ENCODE results near the gene VWA8. TPM values are rescaled to one million over a fixed set of nuclear protein-coding genes. Genes with fewer than 3 reads are reported as not detected.

VWA8 gene
- polyA plus RNA-seq, 1 donor (not counting 4 experiments of a cell fraction or from before 2014, with no cell fraction given): 17.8 TPM

DNA sequence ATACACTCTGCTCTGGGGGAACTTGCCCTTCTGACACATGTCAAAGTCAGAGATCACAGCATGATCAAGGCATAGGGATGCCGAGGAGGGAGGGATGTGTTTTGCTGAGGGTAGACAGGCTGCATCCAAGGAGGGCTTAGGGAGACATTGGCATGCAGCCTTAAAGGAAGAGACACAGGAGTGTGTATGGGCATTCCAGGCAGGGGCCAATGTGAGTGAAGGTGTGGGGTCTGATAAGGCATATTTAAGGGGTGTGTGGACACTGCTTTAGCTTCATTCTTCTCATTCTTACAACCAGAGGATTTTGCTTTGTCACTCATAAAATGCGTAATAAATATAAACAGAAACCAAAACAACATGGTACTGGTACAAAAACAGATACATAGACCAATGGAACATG, 310.2 kb downstream of the VWA8 start:
- Histone ChIP-seq H3K27me3 (ENCODE audit: control insufficient read depth, extremely low read depth, insufficient read depth, low read length) (no peaks in the 10 kb centered on the region), H3K4me2 (ENCODE audit: control insufficient read depth, extremely low read depth, insufficient read depth, low read depth, low read length) (no peak overlapping the region), H3K79me2 (ENCODE audit: control insufficient read depth, insufficient read depth, low read length) (no peaks in the 10 kb centered on the region), H2AFZ (ENCODE audit: control insufficient read depth, low read length) (no peak overlapping the region), H3K9me3 (ENCODE audit: control insufficient read depth, low read depth, low read length) (no peaks in the 10 kb centered on the region), H3K36me3 (ENCODE audit: control insufficient read depth in 2 of 2, extremely low read depth in 1 of 2, insufficient read depth in 2 of 2, low read length in 2 of 2) (peaks cover 0 to 2% of the 10 kb centered on the region in 2 experiments), H3K27ac (ENCODE audit: control insufficient read depth, insufficient read depth, low read length) (no peak overlapping the region), H4K20me1 (ENCODE audit: control insufficient read depth, extremely low read depth, insufficient read depth, low read length) (no peaks in the 10 kb centered on the region), H3K4me1 (ENCODE audit: control insufficient read depth, extremely low read depth, insufficient read depth, low read length) (no peaks in the 10 kb centered on the region), H3K4me3 (ENCODE audit: control insufficient read depth in 2 of 3, extremely low read depth in 1 of 3, insufficient read depth in 2 of 3, low read depth in 1 of 3, low read length in 3 of 3) (no peak overlapping the region), H3K9me1 (ENCODE audit: control insufficient read depth, extremely low read depth, insufficient read depth, low read length) (no peaks in the 10 kb centered on the region), H3K9ac (ENCODE audit: control insufficient read depth, extremely low read depth, insufficient read depth, low read length) (no peak overlapping the region)
- DNase-seq (ENCODE audit: low read depth, low spot score) (no peak), FAIRE-seq (no peak)
- dilution Hi-C loops (cut with MboI; ENCODE audit: extremely low pct_ligation_motif_present, low sequenced_read_pairs): no loop called here
- TF ChIP-seq, protein P1, sequence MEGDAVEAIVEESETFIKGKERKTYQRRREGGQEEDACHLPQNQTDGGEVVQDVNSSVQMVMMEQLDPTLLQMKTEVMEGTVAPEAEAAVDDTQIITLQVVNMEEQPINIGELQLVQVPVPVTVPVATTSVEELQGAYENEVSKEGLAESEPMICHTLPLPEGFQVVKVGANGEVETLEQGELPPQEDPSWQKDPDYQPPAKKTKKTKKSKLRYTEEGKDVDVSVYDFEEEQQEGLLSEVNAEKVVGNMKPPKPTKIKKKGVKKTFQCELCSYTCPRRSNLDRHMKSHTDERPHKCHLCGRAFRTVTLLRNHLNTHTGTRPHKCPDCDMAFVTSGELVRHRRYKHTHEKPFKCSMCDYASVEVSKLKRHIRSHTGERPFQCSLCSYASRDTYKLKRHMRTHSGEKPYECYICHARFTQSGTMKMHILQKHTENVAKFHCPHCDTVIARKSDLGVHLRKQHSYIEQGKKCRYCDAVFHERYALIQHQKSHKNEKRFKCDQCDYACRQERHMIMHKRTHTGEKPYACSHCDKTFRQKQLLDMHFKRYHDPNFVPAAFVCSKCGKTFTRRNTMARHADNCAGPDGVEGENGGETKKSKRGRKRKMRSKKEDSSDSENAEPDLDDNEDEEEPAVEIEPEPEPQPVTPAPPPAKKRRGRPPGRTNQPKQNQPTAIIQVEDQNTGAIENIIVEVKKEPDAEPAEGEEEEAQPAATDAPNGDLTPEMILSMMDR (optimal IDR thresholded peaks at IDR 0.05 in 1 of 3, IDR thresholded peaks at IDR 0.05 in 1 of 3, conservative IDR thresholded peaks at IDR 0.05 in 1 of 3; ENCODE audit: extremely low read depth in 1 of 3, insufficient read depth in 2 of 3, low read length in 3 of 3): no peak
- no peak for TF ChIP-seq EZH2 (IDR thresholded peaks at IDR 0.05; ENCODE audit: low read length)

DNA sequence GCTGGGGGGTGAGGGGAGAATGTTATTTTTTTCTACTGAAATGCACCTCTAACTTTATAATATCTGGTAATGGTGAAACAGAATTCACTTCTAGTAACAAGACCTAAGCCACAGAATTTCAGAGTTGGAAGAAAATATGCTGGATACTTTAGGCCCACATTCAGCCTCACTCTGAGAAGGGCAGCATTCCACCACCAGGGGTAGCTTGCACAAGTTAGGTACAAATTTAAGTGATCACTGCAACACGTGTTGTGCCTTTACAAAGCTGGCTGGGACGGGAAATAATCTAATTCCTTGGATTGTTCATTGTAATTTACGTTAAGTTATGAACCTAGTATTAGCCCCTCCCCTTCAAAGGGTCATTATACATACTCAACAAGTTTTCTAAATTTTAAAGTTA, 311.2 kb downstream of the VWA8 start:
- no peak overlapping the region for H3K27ac ChIP-seq (ENCODE audit: control insufficient read depth, insufficient read depth, low read length)
- H3K4me1 ChIP-seq (ENCODE audit: control insufficient read depth, extremely low read depth, insufficient read depth, low read length): peaks cover 4% of the 10 kb centered on the region
- TF ChIP-seq EZH2 (IDR thresholded peaks at IDR 0.05; ENCODE audit: low read length): no peak
- TF ChIP-seq, protein P1 (optimal IDR thresholded peaks at IDR 0.05 in 1 of 3, IDR thresholded peaks at IDR 0.05 in 1 of 3, conservative IDR thresholded peaks at IDR 0.05 in 1 of 3; ENCODE audit: extremely low read depth in 1 of 3, insufficient read depth in 2 of 3, low read length in 3 of 3): peak; percentile 37 to 45 (median 38)
- H3K4me3 ChIP-seq (ENCODE audit: control insufficient read depth in 2 of 3, extremely low read depth in 1 of 3, insufficient read depth in 2 of 3, low read depth in 1 of 3, low read length in 3 of 3): no peak overlapping the region
- DNase-seq (ENCODE audit: low read depth, low spot score) (no peak), FAIRE-seq (no peak)
- H3K9ac ChIP-seq (ENCODE audit: control insufficient read depth, extremely low read depth, insufficient read depth, low read length): no peak overlapping the region
- peaks cover 0 to 2% of the 10 kb centered on the region in 2 experiments for H3K36me3 ChIP-seq (ENCODE audit: control insufficient read depth in 2 of 2, extremely low read depth in 1 of 2, insufficient read depth in 2 of 2, low read length in 2 of 2)
- no peak overlapping the region for H3K4me2 ChIP-seq (ENCODE audit: control insufficient read depth, extremely low read depth, insufficient read depth, low read depth, low read length)
- no peak overlapping the region for H2AFZ ChIP-seq (ENCODE audit: control insufficient read depth, low read length)
- no peaks in the 10 kb centered on the region for H3K9me1 ChIP-seq (ENCODE audit: control insufficient read depth, extremely low read depth, insufficient read depth, low read length)
- dilution Hi-C loops (cut with MboI; ENCODE audit: extremely low pct_ligation_motif_present, low sequenced_read_pairs): no loop called here
- no peaks in the 10 kb centered on the region for H3K79me2 ChIP-seq (ENCODE audit: control insufficient read depth, insufficient read depth, low read length)
- H3K27me3 ChIP-seq (ENCODE audit: control insufficient read depth, extremely low read depth, insufficient read depth, low read length): no peaks in the 10 kb centered on the region
- no peaks in the 10 kb centered on the region for H4K20me1 ChIP-seq (ENCODE audit: control insufficient read depth, extremely low read depth, insufficient read depth, low read length)
- no peaks in the 10 kb centered on the region for H3K9me3 ChIP-seq (ENCODE audit: control insufficient read depth, low read depth, low read length)
